HL-60 (cell line): Measurements from ENCODE around the gene CERS1.

ENCODE experiments used
- POLR2AphosphoS5 ChIP-seq: IDR thresholded peaks from 2 replicates; pipeline ENCODE4 v1.6.1; 2012; ENCODE audit warnings: low read depth
- TF ChIP-seq, protein P1 (sequence below): IDR thresholded peaks from 2 replicates; pipeline ENCODE4 v1.6.1; 2012; ENCODE audit warnings: low read depth; ENCODE audit not compliant: insufficient replicate concordance

- TF ChIP-seq, protein P1, sequence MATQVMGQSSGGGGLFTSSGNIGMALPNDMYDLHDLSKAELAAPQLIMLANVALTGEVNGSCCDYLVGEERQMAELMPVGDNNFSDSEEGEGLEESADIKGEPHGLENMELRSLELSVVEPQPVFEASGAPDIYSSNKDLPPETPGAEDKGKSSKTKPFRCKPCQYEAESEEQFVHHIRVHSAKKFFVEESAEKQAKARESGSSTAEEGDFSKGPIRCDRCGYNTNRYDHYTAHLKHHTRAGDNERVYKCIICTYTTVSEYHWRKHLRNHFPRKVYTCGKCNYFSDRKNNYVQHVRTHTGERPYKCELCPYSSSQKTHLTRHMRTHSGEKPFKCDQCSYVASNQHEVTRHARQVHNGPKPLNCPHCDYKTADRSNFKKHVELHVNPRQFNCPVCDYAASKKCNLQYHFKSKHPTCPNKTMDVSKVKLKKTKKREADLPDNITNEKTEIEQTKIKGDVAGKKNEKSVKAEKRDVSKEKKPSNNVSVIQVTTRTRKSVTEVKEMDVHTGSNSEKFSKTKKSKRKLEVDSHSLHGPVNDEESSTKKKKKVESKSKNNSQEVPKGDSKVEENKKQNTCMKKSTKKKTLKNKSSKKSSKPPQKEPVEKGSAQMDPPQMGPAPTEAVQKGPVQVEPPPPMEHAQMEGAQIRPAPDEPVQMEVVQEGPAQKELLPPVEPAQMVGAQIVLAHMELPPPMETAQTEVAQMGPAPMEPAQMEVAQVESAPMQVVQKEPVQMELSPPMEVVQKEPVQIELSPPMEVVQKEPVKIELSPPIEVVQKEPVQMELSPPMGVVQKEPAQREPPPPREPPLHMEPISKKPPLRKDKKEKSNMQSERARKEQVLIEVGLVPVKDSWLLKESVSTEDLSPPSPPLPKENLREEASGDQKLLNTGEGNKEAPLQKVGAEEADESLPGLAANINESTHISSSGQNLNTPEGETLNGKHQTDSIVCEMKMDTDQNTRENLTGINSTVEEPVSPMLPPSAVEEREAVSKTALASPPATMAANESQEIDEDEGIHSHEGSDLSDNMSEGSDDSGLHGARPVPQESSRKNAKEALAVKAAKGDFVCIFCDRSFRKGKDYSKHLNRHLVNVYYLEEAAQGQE = no peak
- TF ChIP-seq POLR2AphosphoS5 = no peak
These were observed 61.3 kb downstream of the CERS1 start for GRCh38 chr19:18834644-18834984.
